ENCODE measurements around the gene FETUB. TPM values are rescaled to one million over a fixed set of nuclear protein-coding genes. Genes with fewer than 3 reads are reported as not detected.

Gene FETUB
- total and polyA plus RNA-seq, 2 of the 8 experiments (the other 6 are each of a cell fraction or from before 2014, with no cell fraction given) = 0.15 TPM; not detected in 1

DNA sequence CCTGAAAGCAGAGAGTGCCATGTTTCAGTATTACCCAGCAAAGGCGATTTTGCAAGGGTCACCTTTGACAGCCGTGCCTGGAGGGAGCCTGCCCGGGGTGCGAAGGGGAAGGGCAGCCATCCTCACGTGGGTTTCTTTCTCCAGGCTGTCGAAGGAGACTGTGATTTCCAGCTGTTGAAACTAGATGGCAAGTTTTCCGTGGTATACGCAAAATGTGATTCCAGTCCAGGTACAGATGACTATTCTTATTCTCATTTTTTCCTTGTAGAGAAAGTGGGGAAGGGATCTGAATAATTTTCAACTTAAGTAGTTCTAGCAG, 23.9 kb upstream of the FETUB start (continued):
- TF ChIP-seq EZH2 (IDR thresholded peaks at IDR 0.05; ENCODE audit: low read depth, low read length, severe bottlenecking) = no peak
- no peak for TF ChIP-seq SIN3A (conservative IDR thresholded peaks at IDR 0.05 in 1 of 2, IDR thresholded peaks at IDR 0.05 in 1 of 2; ENCODE audit: low read depth in 1 of 2, low read length in 2 of 2)
- no peak for TF ChIP-seq TBP (IDR thresholded peaks at IDR 0.05; ENCODE audit: low read depth, low read length)
- no peak for TF ChIP-seq GTF2F1 (IDR thresholded peaks at IDR 0.05; ENCODE audit: borderline replicate concordance, low read depth, low read length)
